ENCODE data around the gene PCYT1A. TPM values are rescaled to one million over a fixed set of nuclear protein-coding genes. Genes with fewer than 3 reads are reported as not detected.

Gene PCYT1A
- 10 to 100 TPM; 46.6 to 71.0 TPM for total RNA-seq
- 10 to 100 TPM; 36.2 to 44.6 (median 39.8) TPM for polyA plus RNA-seq (ENCODE audit: insufficient read length in 6 of 6)
- long read RNA-seq, donor 1, transcript PCYT1A-206 (9 exons, 1,482 nt) = major isoform, 5 of 9 reads
- long read RNA-seq, donor 1, partial matches to known transcripts = 0 of 9 reads
- long read RNA-seq, donor 1, other reads (novel, unspliced or antisense) = 0 of 9 reads
- long read RNA-seq, donor 2, transcript PCYT1A-213 (2 exons, 562 nt) = major isoform, 6 of 10 reads
- long read RNA-seq, donor 2, partial matches to known transcripts = 0 of 10 reads
- long read RNA-seq, donor 2, other reads (novel, unspliced or antisense) = 0 of 10 reads
- long read RNA-seq, donor 3, full-length matches to known transcripts = 7 of 7 reads
- long read RNA-seq, donor 3, partial matches to known transcripts = 0 of 7 reads
- long read RNA-seq, donor 3, other reads (novel, unspliced or antisense) = 0 of 7 reads
- long read RNA-seq, donor 4, transcript PCYT1A-206 (9 exons, 1,482 nt) = major isoform, 5 of 9 reads
- long read RNA-seq, donor 4, partial matches to known transcripts = 1 of 9 reads
- long read RNA-seq, donor 4, other reads (novel, unspliced or antisense) = 3 of 9 reads
- long read RNA-seq, donor 5, transcript PCYT1A-213 (2 exons, 562 nt) = minor isoform, 5 of 14 reads
- long read RNA-seq, donor 5, transcript PCYT1A-206 (9 exons, 1,482 nt) = major isoform, 8 of 14 reads
- long read RNA-seq, donor 5, partial matches to known transcripts = 0 of 14 reads
- long read RNA-seq, donor 5, other reads (novel, unspliced or antisense) = 0 of 14 reads
- long read RNA-seq, donor 6, full-length matches to known transcripts = 10 of 10 reads
- long read RNA-seq, donor 6, partial matches to known transcripts = 0 of 10 reads
- long read RNA-seq, donor 6, other reads (novel, unspliced or antisense) = 0 of 10 reads
- long read RNA-seq, donor 7, partial matches to known transcripts = 0 of 3 reads
- long read RNA-seq, donor 7, other reads (novel, unspliced or antisense) = 0 of 3 reads
- long read RNA-seq, donor 8, partial matches to known transcripts = 0 of 5 reads
- long read RNA-seq, donor 8, other reads (novel, unspliced or antisense) = 0 of 5 reads
- long read RNA-seq, donor 9 = 0 reads
- long read RNA-seq, donor 10, partial matches to known transcripts = 5 of 12 reads
- long read RNA-seq, donor 10, other reads (novel, unspliced or antisense) = 3 of 12 reads
- long read RNA-seq, donor 11, partial matches to known transcripts = 0 of 5 reads
- long read RNA-seq, donor 11, other reads (novel, unspliced or antisense) = 0 of 5 reads
- long read RNA-seq, donor 12, partial matches to known transcripts = 0 of 3 reads
- long read RNA-seq, donor 12, other reads (novel, unspliced or antisense) = 0 of 3 reads

DNA sequence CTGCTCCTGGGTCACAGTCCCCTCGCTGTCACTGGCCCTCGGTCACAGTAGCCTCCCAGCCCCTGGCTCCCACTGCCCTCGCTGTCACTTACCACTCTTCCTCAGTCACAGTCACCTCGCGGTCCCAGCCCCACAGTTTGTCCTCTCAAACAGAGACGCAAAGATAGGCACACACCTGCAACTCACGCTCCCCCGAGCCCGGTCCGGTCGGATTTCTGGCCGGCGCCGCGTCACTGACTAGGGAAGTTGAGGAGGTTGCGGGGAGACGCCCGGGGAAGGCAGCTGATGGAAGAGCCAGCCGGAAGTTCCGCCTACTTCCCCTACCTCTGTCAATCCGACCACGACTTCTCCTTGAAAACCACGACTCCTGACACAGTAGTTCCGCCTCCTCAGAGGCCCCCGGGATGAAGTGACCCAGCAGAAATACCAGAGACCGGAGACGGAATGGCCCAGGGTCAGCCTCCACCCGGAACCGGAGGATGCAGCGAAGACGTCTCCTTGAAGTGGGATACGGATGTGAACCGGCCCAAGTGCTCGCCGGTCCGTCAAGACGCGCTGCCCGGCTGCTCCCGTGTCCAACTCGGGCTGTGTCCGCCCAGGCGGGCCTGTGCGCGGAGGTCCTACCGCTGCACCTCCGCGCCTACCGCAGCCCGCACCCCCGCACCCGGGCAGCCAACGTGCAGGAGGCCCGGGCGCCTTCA is at the start of gene PCYT1A:
Gene PCYT1A (minus strand): TSS at position 287 of the 701 bp plus-strand sequence. CDS start 17,195 bp downstream, outside the sequence.
- DNase-seq (peak; percentile 91 to 98 (median 94)), ATAC-seq (peak; percentile 98)
- intact Hi-C loops (cut with DNase I) = no loop called here
- TF ChIP-seq, protein P1, sequence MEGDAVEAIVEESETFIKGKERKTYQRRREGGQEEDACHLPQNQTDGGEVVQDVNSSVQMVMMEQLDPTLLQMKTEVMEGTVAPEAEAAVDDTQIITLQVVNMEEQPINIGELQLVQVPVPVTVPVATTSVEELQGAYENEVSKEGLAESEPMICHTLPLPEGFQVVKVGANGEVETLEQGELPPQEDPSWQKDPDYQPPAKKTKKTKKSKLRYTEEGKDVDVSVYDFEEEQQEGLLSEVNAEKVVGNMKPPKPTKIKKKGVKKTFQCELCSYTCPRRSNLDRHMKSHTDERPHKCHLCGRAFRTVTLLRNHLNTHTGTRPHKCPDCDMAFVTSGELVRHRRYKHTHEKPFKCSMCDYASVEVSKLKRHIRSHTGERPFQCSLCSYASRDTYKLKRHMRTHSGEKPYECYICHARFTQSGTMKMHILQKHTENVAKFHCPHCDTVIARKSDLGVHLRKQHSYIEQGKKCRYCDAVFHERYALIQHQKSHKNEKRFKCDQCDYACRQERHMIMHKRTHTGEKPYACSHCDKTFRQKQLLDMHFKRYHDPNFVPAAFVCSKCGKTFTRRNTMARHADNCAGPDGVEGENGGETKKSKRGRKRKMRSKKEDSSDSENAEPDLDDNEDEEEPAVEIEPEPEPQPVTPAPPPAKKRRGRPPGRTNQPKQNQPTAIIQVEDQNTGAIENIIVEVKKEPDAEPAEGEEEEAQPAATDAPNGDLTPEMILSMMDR (IDR thresholded peaks at IDR 0.05) = no peak
- H3K27me3 ChIP-seq = no peaks in the 10 kb centered on the region
- peak within 1 kb of the TSS; percentile 73 to 86 for H3K4me3 ChIP-seq
- H3K4me1 ChIP-seq = peaks cover 8 to 41% of the 10 kb centered on the region in 2 donors
- H3K27ac ChIP-seq = peak within 1 kb of the TSS; percentile 90 to 97
- H3K9me3 ChIP-seq = no peaks in the 10 kb centered on the region
- no peaks in the 10 kb centered on the region for H3K36me3 ChIP-seq

DNA sequence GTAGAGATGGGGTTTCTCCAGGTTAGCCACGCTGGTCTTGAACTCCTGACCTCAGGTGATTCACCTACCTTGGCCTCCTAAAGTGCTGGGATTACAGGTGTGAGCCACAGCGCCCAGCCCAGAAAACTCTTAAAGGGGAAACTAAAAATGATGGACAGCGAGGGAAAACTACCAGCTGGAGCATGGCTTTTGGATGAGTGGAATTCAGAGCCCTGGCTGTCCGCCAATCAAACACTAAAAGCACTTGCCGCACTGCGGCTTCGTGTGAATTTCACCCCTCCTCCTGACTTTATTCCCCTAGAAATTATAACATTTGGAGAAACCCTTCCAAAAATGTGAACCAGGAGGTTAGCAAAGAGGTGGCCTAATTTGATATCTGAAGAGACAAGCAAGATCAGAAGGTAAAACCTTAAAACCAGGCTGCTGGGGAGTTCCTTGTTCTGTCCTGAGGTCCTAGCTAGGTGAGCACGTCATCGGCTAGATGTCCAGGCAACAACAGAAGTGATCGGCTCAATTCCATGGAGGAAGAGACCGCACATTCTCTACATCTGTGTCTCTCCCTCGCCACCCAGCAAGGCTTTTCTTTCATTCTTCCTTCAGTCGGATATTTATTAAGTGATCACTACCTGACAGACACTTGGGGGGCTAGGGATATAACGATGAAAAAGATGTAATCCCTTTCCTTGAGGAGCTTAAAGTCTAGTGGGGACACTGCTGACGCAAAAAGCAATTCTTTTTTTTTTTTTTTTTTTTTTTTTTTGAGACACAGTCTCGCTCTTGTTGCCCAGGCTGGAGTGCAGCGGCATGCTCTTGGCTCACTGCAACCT is 49.0 kb upstream of the PCYT1A start:
- ATAC-seq = no peak
- Histone ChIP-seq H3K27me3 (peaks cover 0 to 16% of the 10 kb centered on the region in 2 donors), H3K4me3 (peak overlapping the region in 1 of 2 donors; percentile 18)

DNA sequence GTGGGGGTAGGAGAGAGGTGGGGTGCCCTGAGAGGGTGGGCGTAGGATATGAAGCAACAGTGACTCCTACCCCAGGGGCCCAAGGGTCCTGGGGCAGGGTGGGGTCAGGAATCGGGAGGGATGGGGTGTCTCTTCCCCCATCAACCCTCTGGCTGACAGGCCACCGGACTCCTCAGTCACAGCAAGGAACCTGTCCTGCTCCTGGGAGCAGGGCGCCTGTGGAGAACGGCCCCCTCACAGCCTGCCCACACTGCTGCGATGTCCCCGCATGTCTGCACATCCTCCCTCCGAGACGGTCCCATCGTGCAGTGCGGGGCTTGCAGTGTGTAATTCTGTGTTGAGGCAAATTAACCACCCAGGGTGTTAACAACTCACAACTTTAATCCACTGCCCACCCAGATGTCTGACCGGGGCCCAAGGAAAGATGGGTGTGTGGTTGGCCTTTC is 48.0 kb upstream of the PCYT1A start:
- DNase-seq (no peak), ATAC-seq (no peak)
- Histone ChIP-seq H3K4me1 (peaks cover 0 to 6% of the 10 kb centered on the region in 2 donors), H3K4me3 (no peak overlapping the region), H3K36me3 (no peaks in the 10 kb centered on the region), H3K27ac (no peak overlapping the region), H3K9me3 (no peaks in the 10 kb centered on the region), H3K27me3 (peaks cover 0 to 16% of the 10 kb centered on the region in 2 donors)
- intact Hi-C loops (cut with DNase I) = no loop called here
- TF ChIP-seq, protein P1 (IDR thresholded peaks at IDR 0.05) = no peak

More for the DNA sequence above, 49.0 kb upstream of the PCYT1A start:
- Histone ChIP-seq H3K27ac (no peak overlapping the region), H3K36me3 (no peaks in the 10 kb centered on the region), H3K9me3 (no peaks in the 10 kb centered on the region), H3K4me1 (peaks cover 0 to 6% of the 10 kb centered on the region in 2 donors)
- TF ChIP-seq, protein P1 (IDR thresholded peaks at IDR 0.05) = no peak
- intact Hi-C loops (cut with DNase I) = no loop called here
- no peak for DNase-seq

DNA sequence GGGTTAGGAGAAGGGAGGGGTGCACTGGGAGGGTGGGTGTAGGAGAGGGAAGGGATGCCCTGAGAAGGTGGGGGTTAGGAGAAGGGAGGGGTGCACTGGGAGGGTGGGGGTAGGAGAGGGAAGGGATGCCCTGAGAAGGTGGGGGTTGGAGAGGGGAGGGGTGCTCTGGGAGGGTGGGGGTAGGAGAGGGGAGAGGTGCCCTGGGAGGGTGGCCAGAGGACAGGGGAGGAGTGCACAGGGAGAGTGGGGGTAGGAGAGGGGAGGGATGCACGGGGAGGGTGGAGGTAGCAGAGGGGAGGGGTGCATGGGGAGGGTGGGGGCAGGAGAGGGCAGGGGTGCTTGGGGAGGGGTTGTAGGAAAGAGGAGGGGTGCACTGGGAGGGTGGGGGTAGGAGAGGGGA is 47.5 kb upstream of the PCYT1A start:
- ATAC-seq = no peak
- Histone ChIP-seq H3K9me3 (no peaks in the 10 kb centered on the region), H3K36me3 (no peaks in the 10 kb centered on the region), H3K4me1 (peaks cover 0 to 6% of the 10 kb centered on the region in 2 donors), H3K27ac (no peak overlapping the region), H3K27me3 (peaks cover 0 to 18% of the 10 kb centered on the region in 2 donors), H3K4me3 (no peak overlapping the region)
- no peak for DNase-seq
- TF ChIP-seq, protein P1 (IDR thresholded peaks at IDR 0.05) = no peak
- intact Hi-C loops (cut with DNase I) = no loop called here

All from left lung (tissue), 14 donors.